Left lung (tissue), 10 donors: ENCODE data around the gene SRSF2. TPM values are rescaled to one million over a fixed set of nuclear protein-coding genes. Genes with fewer than 3 reads are reported as not detected.
A peak's percentile ranks its signal among the peaks of the same experiment; 100 is the strongest.

Experiments
- ATAC-seq: fragments of 200-7000 bp; cut with Tn5 transposase; one replicate; pipeline ENCODE4 v1.9.1; 2020; ENCODE audit warnings: moderate library complexity
- DNase-seq, 4 donors: peaks; one replicate each; pipeline ENCODE4 v3.0.0-alpha.2; 2013 to 2020
- H3K27ac ChIP-seq, 2 donors: fragments of 200-600 bp; sonication (generic) in 1 of 2; one replicate each; pipeline versions ENCODE4 v1.5.0 to v1.8.0; 2020 to 2021
- H3K27me3 ChIP-seq, 2 donors: fragments of 200-600 bp; sonication (generic) in 1 of 2; one replicate each; pipeline versions ENCODE4 v1.5.0 to v1.8.0; 2020 to 2021
- H3K36me3 ChIP-seq, 2 donors: fragments of 200-600 bp; sonication (generic) in 1 of 2; one replicate each; pipeline versions ENCODE4 v1.5.0 to v1.8.0; 2020 to 2021
- H3K4me1 ChIP-seq, 2 donors: fragments of 200-600 bp; one replicate each; pipeline ENCODE4 v1.8.0; 2021
- H3K4me3 ChIP-seq, 2 donors: fragments of 200-600 bp; sonication (generic) in 1 of 2; one replicate each; pipeline versions ENCODE4 v1.5.0 to v1.8.0; 2020 to 2021; ENCODE audit warnings: mild to moderate bottlenecking in 1 of 2
- H3K9me3 ChIP-seq, 2 donors: fragments of 200-600 bp; sonication (generic) in 1 of 2; one replicate each; pipeline versions ENCODE4 v1.5.0 to v1.8.0; 2020 to 2021
- CTCF ChIP-seq, 2 donors: fragments of 200-600 bp; sonication (generic) in 1 of 2; IDR thresholded peaks; one replicate each; pipeline versions ENCODE4 v1.5.0 to v1.8.0; 2021; ENCODE audit warnings: antibody characterized with exemption in 2 of 2
- intact Hi-C, 2 donors: fragments of 100-400 bp; cut with DNase I; formaldehyde crosslinking; loops; one replicate each; pipeline versions ENCODE4 v1.11.2 to v1.14.2; 2022
- polyA plus RNA-seq, 6 donors: library from polyadenylated mRNA; unstranded; fragments of 120-200 nt; gene quantifications; one replicate each; pipeline ENCODE4 v1.2.1, GENCODE V29; 2013; ENCODE audit not compliant: insufficient read length in 6 of 6
- total RNA-seq, 2 donors: library from RNA; stranded (reverse); fragmentation: NEBNext Ultra II Directional; extraction: Animal tissue kit (Norgen Biotek cat#: 25700); gene quantifications; one replicate each; pipeline ENCODE4 v1.2.1, GENCODE V29; 2021
- donor health status: DM: no; HTN: yes; CAD: no.
- donor health status: DM: no; HTN: no; CAD: no.

Gene SRSF2
- total and polyA plus RNA-seq, 8 donors, result 114 to 393 (median 356) TPM

- Histone ChIP-seq H3K4me1 (peaks cover 4 to 8% of the 10 kb centered on the region in 2 donors), H3K36me3 (peaks cover 0 to 3% of the 10 kb centered on the region in 2 donors), H3K27me3 (no peaks in the 10 kb centered on the region), H3K27ac (peak overlapping the region in 1 of 2 donors; percentile 79), H3K4me3 (no peak overlapping the region), H3K9me3 (no peaks in the 10 kb centered on the region)
- DNase-seq, result no peak
- no peak for TF ChIP-seq CTCF (IDR thresholded peaks at IDR 0.05)
- intact Hi-C loops, result no loop called here
- no peak for ATAC-seq
These were observed 47.3 kb downstream of the SRSF2 start for GRCh38 chr17:76689859-76690258.

GRCh38 chr17:76688165-76688622, 48.9 kb downstream of the SRSF2 start:
- peak overlapping the region; percentile 73 to 79 for H3K27ac ChIP-seq
- intact Hi-C loops, result no loop called here
- H3K4me1 ChIP-seq, result peaks cover 4 to 8% of the 10 kb centered on the region in 2 donors
- no peak for TF ChIP-seq CTCF (IDR thresholded peaks at IDR 0.05)
- H3K9me3 ChIP-seq, result no peaks in the 10 kb centered on the region
- peaks cover 0 to 11% of the 10 kb centered on the region in 2 donors for H3K36me3 ChIP-seq
- ATAC-seq (peak; percentile 11), DNase-seq (no peak)
- no peaks in the 10 kb centered on the region for H3K27me3 ChIP-seq
- no peak overlapping the region for H3K4me3 ChIP-seq

GRCh38 chr17:76687298-76688164, 49.6 kb downstream of the SRSF2 start:
- no peak for TF ChIP-seq CTCF (IDR thresholded peaks at IDR 0.05)

GRCh38 chr17:76686538-76687297, 50.4 kb downstream of the SRSF2 start:
- TF ChIP-seq CTCF (IDR thresholded peaks at IDR 0.05), result no peak
- ATAC-seq (no peak), DNase-seq (no peak)
- Histone ChIP-seq H3K4me3 (no peak overlapping the region), H3K27ac (peak overlapping the region in 1 of 2 donors; percentile 79), H3K36me3 (peaks cover 0 to 18% of the 10 kb centered on the region in 2 donors), H3K9me3 (no peaks in the 10 kb centered on the region), H3K4me1 (peaks cover 8% of the 10 kb centered on the region in 2 donors), H3K27me3 (no peaks in the 10 kb centered on the region)
- intact Hi-C loops, result no loop called here

More at GRCh38 chr17:76687298-76688164, 49.6 kb downstream of the SRSF2 start:
- Histone ChIP-seq H3K9me3 (no peaks in the 10 kb centered on the region), H3K27ac (peak overlapping the region; percentile 73 to 79), H3K27me3 (no peaks in the 10 kb centered on the region), H3K4me3 (no peak overlapping the region), H3K4me1 (peaks cover 4 to 8% of the 10 kb centered on the region in 2 donors), H3K36me3 (peaks cover 0 to 15% of the 10 kb centered on the region in 2 donors)
- intact Hi-C loops, result no loop called here
- DNase-seq, result no peak
- peak; percentile 46 for ATAC-seq

- H3K9me3 ChIP-seq, result no peaks in the 10 kb centered on the region
- no peak overlapping the region for H3K4me3 ChIP-seq
- H3K36me3 ChIP-seq, result peaks cover 0 to 18% of the 10 kb centered on the region in 2 donors
- intact Hi-C loops, result no loop called here
- no peaks in the 10 kb centered on the region for H3K27me3 ChIP-seq
- peaks cover 8 to 11% of the 10 kb centered on the region in 2 donors for H3K4me1 ChIP-seq
- DNase-seq (no peak), ATAC-seq (no peak)
- no peak overlapping the region for H3K27ac ChIP-seq
- TF ChIP-seq CTCF (IDR thresholded peaks at IDR 0.05), result no peak
These were observed 51.3 kb downstream of the SRSF2 start for GRCh38 chr17:76685846-76686245.
